Liver (tissue), 9 donors: Measurements from ENCODE around the gene KLHL33. TPM values are rescaled to one million over a fixed set of nuclear protein-coding genes. Genes with fewer than 3 reads are reported as not detected.

Experiments
- DNase-seq: peaks from one replicate; pipeline ENCODE4 v3.0.0-alpha.2; 2017; ENCODE audit warnings: low spot score
- H3K27ac ChIP-seq, 2 donors: one replicate each; pipeline ENCODE4 v1.7.0; 2013; ENCODE audit warnings: inconsistent platforms in 2 of 2, low read length in 2 of 2, control low read depth in 1 of 2, low read depth in 1 of 2, mild to moderate bottlenecking in 1 of 2
- H3K27me3 ChIP-seq, 4 donors: one replicate each; pipeline versions ENCODE4 v1.6.1 to v1.7.0; 2013; ENCODE audit warnings: low read length in 3 of 4, inconsistent platforms in 1 of 4, mild to moderate bottlenecking in 1 of 4, moderate library complexity in 1 of 4; ENCODE audit not compliant: control insufficient read depth in 4 of 4, insufficient read depth in 4 of 4
- H3K36me3 ChIP-seq, 4 donors: one replicate each; pipeline versions ENCODE4 v1.6.1 to v1.7.0; 2013; ENCODE audit warnings: low read length in 3 of 4, mild to moderate bottlenecking in 3 of 4, low read depth in 1 of 4, moderate library complexity in 1 of 4; ENCODE audit not compliant: control insufficient read depth in 4 of 4, insufficient read depth in 3 of 4
- H3K4me1 ChIP-seq, 4 donors: one replicate each; pipeline versions ENCODE4 v1.6.1 to v1.7.0; 2013; ENCODE audit warnings: low read length in 3 of 4, mild to moderate bottlenecking in 3 of 4, moderate library complexity in 1 of 4; ENCODE audit not compliant: control insufficient read depth in 4 of 4, insufficient read depth in 4 of 4
- H3K4me3 ChIP-seq, 3 donors: one replicate each; pipeline versions ENCODE4 v1.6.1 to v1.7.0; 2013; ENCODE audit warnings: low read length in 3 of 3, control low read depth in 1 of 3, low read depth in 1 of 3, mild to moderate bottlenecking in 1 of 3
- H3K9ac ChIP-seq, 2 donors: one replicate each; pipeline ENCODE4 v1.7.0; 2013; ENCODE audit warnings: low read length in 2 of 2, mild to moderate bottlenecking in 2 of 2, moderate library complexity in 2 of 2, control low read depth in 1 of 2, low read depth in 1 of 2
- H3K9me3 ChIP-seq, 4 donors: one replicate each; pipeline versions ENCODE4 v1.6.1 to v1.7.0; 2013; ENCODE audit warnings: low read length in 3 of 4; ENCODE audit not compliant: control insufficient read depth in 4 of 4
- ATF3 ChIP-seq: IDR thresholded peaks from 2 replicates; pipeline ENCODE4 v1.6.1; 2016; ENCODE audit warnings: antibody characterized with exemption
- EGR1 ChIP-seq, 2 donors: IDR thresholded peaks; 2 replicates each; pipeline ENCODE4 v1.6.1; 2016 to 2018; ENCODE audit warnings: antibody characterized with exemption in 2 of 2, low read depth in 2 of 2
- FOXA1 ChIP-seq: IDR thresholded peaks from 2 replicates; pipeline ENCODE4 v1.6.1; 2016; ENCODE audit warnings: antibody characterized with exemption
- FOXA2 ChIP-seq: IDR thresholded peaks from 2 replicates; pipeline ENCODE4 v1.6.1; 2016; ENCODE audit warnings: antibody characterized with exemption
- HNF4A ChIP-seq, 2 donors: conservative IDR thresholded peaks; 2 replicates each; pipeline ENCODE4 v1.6.1; 2016; ENCODE audit warnings: antibody characterized with exemption in 2 of 2, mild to moderate bottlenecking in 2 of 2
- JUND ChIP-seq, 2 donors: IDR thresholded peaks; 2 replicates each; pipeline ENCODE4 v1.6.1; 2016; ENCODE audit warnings: antibody characterized with exemption in 2 of 2
- MAX ChIP-seq: IDR thresholded peaks from 2 replicates; pipeline ENCODE4 v1.6.1; 2016; ENCODE audit warnings: antibody characterized with exemption
- NR2F2 ChIP-seq: IDR thresholded peaks from 2 replicates; pipeline ENCODE4 v1.6.1; 2016; ENCODE audit warnings: antibody characterized with exemption
- RXRA ChIP-seq, 2 donors: IDR thresholded peaks; 2 replicates each; pipeline ENCODE4 v1.6.1; 2017 to 2018; ENCODE audit warnings: antibody characterized with exemption in 2 of 2, mild to moderate bottlenecking in 1 of 2
- TAF1 ChIP-seq: conservative IDR thresholded peaks from 2 replicates; pipeline ENCODE4 v1.6.1; 2016; ENCODE audit warnings: antibody characterized with exemption, mild to moderate bottlenecking
- YY1 ChIP-seq: IDR thresholded peaks from 2 replicates; pipeline ENCODE4 v1.6.1; 2016; ENCODE audit warnings: antibody characterized with exemption, mild to moderate bottlenecking
- WGBS: extraction: QIAGEN DNeasy Blood & Tissue Kit; methylation state at CpG from one replicate; pipeline ENCODE4 v1.1.7; 2013; 5-methylcytosine and 5-hydroxymethylcytosine counted together
- polyA plus RNA-seq, 2 donors: library from polyadenylated mRNA; stranded (reverse) in 1 of 2; unstranded in 1 of 2; fragments of 200-250 nt in 1 of 2; fragments of >200 nt in 1 of 2; fragmentation: Nextera tagmentation in 1 of 2; extraction: Ambion mirVana in 1 of 2; gene quantifications; one replicate each; pipeline versions ENCODE4 v1.2.1 to v1.2.3, GENCODE V29; 2013 to 2015
- total RNA-seq, 2 donors: library from RNA; depleted of rRNA; stranded (reverse); fragments of >200 nt; gene quantifications; one replicate each; pipeline ENCODE4 v1.2.3, GENCODE V29; 2014
- TF ChIP-seq, protein P1 (sequence below): IDR thresholded peaks from 2 replicates; pipeline ENCODE4 v1.6.1; 2016; ENCODE audit warnings: antibody characterized with exemption, mild to moderate bottlenecking
- TF ChIP-seq, protein P2 (sequence below): IDR thresholded peaks from 2 replicates; pipeline ENCODE4 v1.6.1; 2016; ENCODE audit warnings: antibody characterized with exemption
- donor health status: healthy.
- donor health status: healthy.
- donor health status: healthy.
- donor health status: healthy.
- donor health status: healthy.

Gene KLHL33
- total and polyA plus RNA-seq, 4 donors = 0.06 to 0.23 (median 0.15) TPM

- Histone ChIP-seq H3K4me3 (peak overlapping the region in 1 of 3 donors; percentile 22), H3K4me1 (peaks cover 0 to 3% (median 0%) of the 10 kb centered on the region in 4 donors), H3K27ac (peak overlapping the region in 1 of 2 donors; percentile 19), H3K9ac (no peak overlapping the region), H3K9me3 (no peaks in the 10 kb centered on the region), H3K27me3 (no peaks in the 10 kb centered on the region), H3K36me3 (no peaks in the 10 kb centered on the region)
- TF ChIP-seq TAF1 (no peak), RXRA (IDR thresholded peaks at IDR 0.05) (no peak), NR2F2 (peak; percentile 29)
- no peak for DNase-seq
- WGBS = 36% methylated on average over 44 of the region's 44 CpGs
Observed at GRCh38 chr14:20434701-20435581, 1.0 kb downstream of the KLHL33 start.

GRCh38 chr14:20429801-20430669, 5.9 kb downstream of the KLHL33 start:
- peaks cover 0 to 7% (median 0%) of the 10 kb centered on the region in 4 donors for H3K4me1 ChIP-seq
- H3K9ac ChIP-seq = no peak overlapping the region
- no peaks in the 10 kb centered on the region for H3K36me3 ChIP-seq
- H3K9me3 ChIP-seq = no peaks in the 10 kb centered on the region
- 65% methylated on average over 30 of the region's 30 CpGs for WGBS
- TF ChIP-seq NR2F2 (no peak), YY1 (no peak), JUND (IDR thresholded peaks at IDR 0.05) (no peak), ATF3 (no peak), TAF1 (no peak), FOXA1 (no peak)
- TF ChIP-seq, protein P1, sequence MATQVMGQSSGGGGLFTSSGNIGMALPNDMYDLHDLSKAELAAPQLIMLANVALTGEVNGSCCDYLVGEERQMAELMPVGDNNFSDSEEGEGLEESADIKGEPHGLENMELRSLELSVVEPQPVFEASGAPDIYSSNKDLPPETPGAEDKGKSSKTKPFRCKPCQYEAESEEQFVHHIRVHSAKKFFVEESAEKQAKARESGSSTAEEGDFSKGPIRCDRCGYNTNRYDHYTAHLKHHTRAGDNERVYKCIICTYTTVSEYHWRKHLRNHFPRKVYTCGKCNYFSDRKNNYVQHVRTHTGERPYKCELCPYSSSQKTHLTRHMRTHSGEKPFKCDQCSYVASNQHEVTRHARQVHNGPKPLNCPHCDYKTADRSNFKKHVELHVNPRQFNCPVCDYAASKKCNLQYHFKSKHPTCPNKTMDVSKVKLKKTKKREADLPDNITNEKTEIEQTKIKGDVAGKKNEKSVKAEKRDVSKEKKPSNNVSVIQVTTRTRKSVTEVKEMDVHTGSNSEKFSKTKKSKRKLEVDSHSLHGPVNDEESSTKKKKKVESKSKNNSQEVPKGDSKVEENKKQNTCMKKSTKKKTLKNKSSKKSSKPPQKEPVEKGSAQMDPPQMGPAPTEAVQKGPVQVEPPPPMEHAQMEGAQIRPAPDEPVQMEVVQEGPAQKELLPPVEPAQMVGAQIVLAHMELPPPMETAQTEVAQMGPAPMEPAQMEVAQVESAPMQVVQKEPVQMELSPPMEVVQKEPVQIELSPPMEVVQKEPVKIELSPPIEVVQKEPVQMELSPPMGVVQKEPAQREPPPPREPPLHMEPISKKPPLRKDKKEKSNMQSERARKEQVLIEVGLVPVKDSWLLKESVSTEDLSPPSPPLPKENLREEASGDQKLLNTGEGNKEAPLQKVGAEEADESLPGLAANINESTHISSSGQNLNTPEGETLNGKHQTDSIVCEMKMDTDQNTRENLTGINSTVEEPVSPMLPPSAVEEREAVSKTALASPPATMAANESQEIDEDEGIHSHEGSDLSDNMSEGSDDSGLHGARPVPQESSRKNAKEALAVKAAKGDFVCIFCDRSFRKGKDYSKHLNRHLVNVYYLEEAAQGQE = no peak
- H3K27ac ChIP-seq = no peak overlapping the region
- no peak for DNase-seq
- H3K27me3 ChIP-seq = no peaks in the 10 kb centered on the region
- H3K4me3 ChIP-seq = no peak overlapping the region

DNA sequence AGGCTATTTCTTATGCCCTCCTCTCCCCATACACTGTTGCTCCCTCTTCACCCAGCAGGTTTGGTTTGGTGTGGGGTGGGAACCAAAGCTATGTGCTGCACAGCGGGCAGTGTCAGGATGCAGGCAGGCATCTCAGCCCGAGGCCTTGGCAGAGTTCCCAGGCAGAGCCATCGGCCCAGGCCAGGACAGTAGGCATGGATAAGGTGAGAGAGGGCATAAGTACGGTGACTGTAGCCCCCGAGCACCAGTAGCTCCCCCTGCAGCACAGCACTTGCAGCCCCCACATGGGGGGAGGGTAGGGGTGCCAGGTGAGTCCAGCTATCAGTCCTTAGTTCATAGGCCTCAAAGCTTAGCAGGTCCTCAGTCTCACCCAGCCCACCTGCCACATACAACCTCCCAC, 7.2 kb downstream of the KLHL33 start:
- 62% methylated on average over 5 of the region's 5 CpGs for WGBS
- DNase-seq = no peak
- Histone ChIP-seq H3K9ac (no peak overlapping the region), H3K27ac (no peak overlapping the region), H3K4me3 (no peak overlapping the region), H3K4me1 (peaks cover 0 to 7% (median 0%) of the 10 kb centered on the region in 4 donors), H3K27me3 (no peaks in the 10 kb centered on the region), H3K9me3 (no peaks in the 10 kb centered on the region), H3K36me3 (no peaks in the 10 kb centered on the region)
- TF ChIP-seq RXRA (IDR thresholded peaks at IDR 0.05) (no peak), FOXA2 (no peak), JUND (IDR thresholded peaks at IDR 0.05) (no peak), HNF4A (conservative IDR thresholded peaks at IDR 0.05) (no peak), ATF3 (no peak), MAX (no peak), EGR1 (IDR thresholded peaks at IDR 0.05; ENCODE audit: low read depth in 2 of 2) (no peak), NR2F2 (no peak), YY1 (no peak)
- TF ChIP-seq, protein P2, sequence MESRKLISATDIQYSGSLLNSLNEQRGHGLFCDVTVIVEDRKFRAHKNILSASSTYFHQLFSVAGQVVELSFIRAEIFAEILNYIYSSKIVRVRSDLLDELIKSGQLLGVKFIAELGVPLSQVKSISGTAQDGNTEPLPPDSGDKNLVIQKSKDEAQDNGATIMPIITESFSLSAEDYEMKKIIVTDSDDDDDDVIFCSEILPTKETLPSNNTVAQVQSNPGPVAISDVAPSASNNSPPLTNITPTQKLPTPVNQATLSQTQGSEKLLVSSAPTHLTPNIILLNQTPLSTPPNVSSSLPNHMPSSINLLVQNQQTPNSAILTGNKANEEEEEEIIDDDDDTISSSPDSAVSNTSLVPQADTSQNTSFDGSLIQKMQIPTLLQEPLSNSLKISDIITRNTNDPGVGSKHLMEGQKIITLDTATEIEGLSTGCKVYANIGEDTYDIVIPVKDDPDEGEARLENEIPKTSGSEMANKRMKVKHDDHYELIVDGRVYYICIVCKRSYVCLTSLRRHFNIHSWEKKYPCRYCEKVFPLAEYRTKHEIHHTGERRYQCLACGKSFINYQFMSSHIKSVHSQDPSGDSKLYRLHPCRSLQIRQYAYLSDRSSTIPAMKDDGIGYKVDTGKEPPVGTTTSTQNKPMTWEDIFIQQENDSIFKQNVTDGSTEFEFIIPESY = no peak
